Uterus (tissue), 4 donors: ENCODE data around the gene SNX3. TPM values are rescaled to one million over a fixed set of nuclear protein-coding genes. Genes with fewer than 3 reads are reported as not detected.
"Not testable (repeated sequence)": the region's sequence is repeated elsewhere in the genome, so short reads cannot be mapped to it uniquely, and the experiment has no call there.

Experiments
- DNase-seq, 2 donors: peaks; one replicate each; pipeline ENCODE4 v3.0.0-alpha.2; 2019 to 2020
- H3K27ac ChIP-seq, 2 donors: fragments of 200-600 bp; sonication (generic); 1 replicate in 1 of 2; 2 replicates in 1 of 2; pipeline ENCODE4 v1.5.1; 2016 to 2018
- H3K27me3 ChIP-seq, 2 donors: fragments of 200-600 bp; sonication (generic); one replicate each; pipeline ENCODE4 v1.5.1; 2018 to 2019; ENCODE audit warnings: control low read depth in 1 of 2
- H3K36me3 ChIP-seq, 2 donors: fragments of 200-600 bp; sonication (generic); one replicate each; pipeline ENCODE4 v1.5.1; 2019; ENCODE audit warnings: control low read depth in 1 of 2
- H3K4me1 ChIP-seq, 2 donors: fragments of 200-600 bp; sonication (generic); one replicate each; pipeline ENCODE4 v1.5.1; 2018 to 2019; ENCODE audit warnings: control low read depth in 1 of 2
- H3K4me3 ChIP-seq, 2 donors: fragments of 200-600 bp; sonication (generic); 1 replicate in 1 of 2; 2 replicates in 1 of 2; pipeline ENCODE4 v1.5.1; 2018 to 2019; ENCODE audit warnings: mild to moderate bottlenecking in 1 of 2
- H3K9me3 ChIP-seq, 2 donors: fragments of 200-600 bp; sonication (generic); one replicate each; pipeline ENCODE4 v1.5.1; 2019; ENCODE audit warnings: control low read depth in 1 of 2
- POLR2A ChIP-seq, 2 donors: fragments of 450-650 bp; IDR thresholded peaks; one replicate each; pipeline ENCODE4 v1.6.1; 2016; ENCODE audit warnings: antibody characterized with exemption in 2 of 2, mild to moderate bottlenecking in 1 of 2, moderate library complexity in 1 of 2
- intact Hi-C: fragments of 100-400 bp; cut with DNase I; formaldehyde crosslinking; loops from one replicate; pipeline ENCODE4 v1.15.1; 2023; ENCODE audit warnings: low total_unique reads
- total RNA-seq, 4 donors: library from RNA; depleted of rRNA in 3 of 4; stranded (reverse); fragments of >200 nt in 3 of 4; gene quantifications; one replicate each; pipeline versions ENCODE4 v1.1.0 to v1.2.4, GENCODE V29; 2014 to 2023
- TF ChIP-seq, protein P1 (sequence below), 4 experiments: fragments of 200-600 bp in 2 of 4; fragments of 450-650 bp in 2 of 4; sonication (generic) in 2 of 4; IDR thresholded peaks; one replicate each; pipeline ENCODE4 v1.5.1; 2016 to 2019; ENCODE audit warnings: antibody characterized with exemption in 4 of 4, mild to moderate bottlenecking in 2 of 4, moderate library complexity in 1 of 4
- donor health status: DM: yes; HTN: yes; CAD: no.

The SNX3 gene
- total RNA-seq, 4 donors from 2014 or later: 94.3 to 215 (median 160) TPM

DNA sequence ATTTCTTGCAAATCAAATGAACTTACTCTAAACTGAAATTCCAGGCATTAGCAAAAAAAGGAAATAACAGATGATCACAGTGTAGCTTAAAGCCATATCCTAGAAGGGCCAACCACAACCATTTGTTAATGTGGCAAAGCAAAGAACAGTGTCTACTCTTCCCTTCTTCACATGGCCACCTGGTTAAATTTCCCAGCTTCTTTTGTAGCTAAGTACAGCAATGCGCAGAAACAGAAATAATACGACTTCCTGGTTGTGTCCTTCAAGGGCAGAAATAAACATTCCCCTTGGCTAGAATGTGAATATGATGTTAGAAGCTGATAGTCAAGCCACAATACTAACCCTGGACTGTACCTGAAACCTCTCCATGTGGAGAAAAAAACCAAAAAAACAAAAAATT, 9.6 kb downstream of the SNX3 start:
- DNase-seq: no peak
- intact Hi-C loops: no loop called here
- H3K27me3 ChIP-seq: no peaks in the 10 kb centered on the region
- TF ChIP-seq, protein P1, sequence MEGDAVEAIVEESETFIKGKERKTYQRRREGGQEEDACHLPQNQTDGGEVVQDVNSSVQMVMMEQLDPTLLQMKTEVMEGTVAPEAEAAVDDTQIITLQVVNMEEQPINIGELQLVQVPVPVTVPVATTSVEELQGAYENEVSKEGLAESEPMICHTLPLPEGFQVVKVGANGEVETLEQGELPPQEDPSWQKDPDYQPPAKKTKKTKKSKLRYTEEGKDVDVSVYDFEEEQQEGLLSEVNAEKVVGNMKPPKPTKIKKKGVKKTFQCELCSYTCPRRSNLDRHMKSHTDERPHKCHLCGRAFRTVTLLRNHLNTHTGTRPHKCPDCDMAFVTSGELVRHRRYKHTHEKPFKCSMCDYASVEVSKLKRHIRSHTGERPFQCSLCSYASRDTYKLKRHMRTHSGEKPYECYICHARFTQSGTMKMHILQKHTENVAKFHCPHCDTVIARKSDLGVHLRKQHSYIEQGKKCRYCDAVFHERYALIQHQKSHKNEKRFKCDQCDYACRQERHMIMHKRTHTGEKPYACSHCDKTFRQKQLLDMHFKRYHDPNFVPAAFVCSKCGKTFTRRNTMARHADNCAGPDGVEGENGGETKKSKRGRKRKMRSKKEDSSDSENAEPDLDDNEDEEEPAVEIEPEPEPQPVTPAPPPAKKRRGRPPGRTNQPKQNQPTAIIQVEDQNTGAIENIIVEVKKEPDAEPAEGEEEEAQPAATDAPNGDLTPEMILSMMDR (IDR thresholded peaks at IDR 0.05): no peak
- no peak for TF ChIP-seq POLR2A (IDR thresholded peaks at IDR 0.05)
- H3K4me3 ChIP-seq: no peak overlapping the region
- no peak overlapping the region for H3K27ac ChIP-seq
- no peaks in the 10 kb centered on the region for H3K9me3 ChIP-seq
- H3K4me1 ChIP-seq: no peaks in the 10 kb centered on the region
- no peaks in the 10 kb centered on the region for H3K36me3 ChIP-seq

DNA sequence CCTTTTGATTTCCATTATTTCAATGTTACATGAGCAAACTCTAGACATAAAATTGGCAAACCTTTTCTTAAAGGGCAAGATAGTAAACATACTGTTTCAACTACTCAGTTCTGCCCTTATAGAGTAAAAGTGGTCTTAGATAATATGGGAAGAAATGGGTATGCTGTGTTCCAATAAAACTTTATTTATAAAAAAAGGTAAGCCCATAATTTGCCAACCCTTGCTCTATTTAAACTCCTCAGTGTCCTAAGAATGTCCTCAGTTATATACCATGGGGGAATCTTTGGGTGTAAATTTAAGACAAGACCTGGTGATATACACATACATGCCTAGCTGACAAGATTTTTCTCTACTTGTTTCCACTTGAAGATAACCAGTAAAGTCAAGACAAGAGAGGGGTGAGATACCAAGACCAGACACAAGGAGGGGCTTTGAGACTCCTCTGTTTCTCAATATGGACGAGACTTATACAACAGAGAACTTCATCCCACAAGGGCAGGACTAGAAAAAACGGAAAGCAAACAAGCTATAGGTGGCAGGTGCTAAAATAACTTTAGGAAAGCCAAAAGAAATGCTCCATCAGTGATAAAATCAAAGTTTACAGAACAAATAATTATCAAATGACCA, 10.5 kb downstream of the SNX3 start:
- no peaks in the 10 kb centered on the region for H3K27me3 ChIP-seq
- H3K27ac ChIP-seq: no peak overlapping the region
- intact Hi-C loops: no loop called here
- TF ChIP-seq, protein P1 (IDR thresholded peaks at IDR 0.05): no peak
- no peak for TF ChIP-seq POLR2A (IDR thresholded peaks at IDR 0.05)
- H3K36me3 ChIP-seq: no peaks in the 10 kb centered on the region
- H3K4me1 ChIP-seq: no peaks in the 10 kb centered on the region
- no peak overlapping the region for H3K4me3 ChIP-seq
- H3K9me3 ChIP-seq: no peaks in the 10 kb centered on the region
- DNase-seq: no peak

DNA sequence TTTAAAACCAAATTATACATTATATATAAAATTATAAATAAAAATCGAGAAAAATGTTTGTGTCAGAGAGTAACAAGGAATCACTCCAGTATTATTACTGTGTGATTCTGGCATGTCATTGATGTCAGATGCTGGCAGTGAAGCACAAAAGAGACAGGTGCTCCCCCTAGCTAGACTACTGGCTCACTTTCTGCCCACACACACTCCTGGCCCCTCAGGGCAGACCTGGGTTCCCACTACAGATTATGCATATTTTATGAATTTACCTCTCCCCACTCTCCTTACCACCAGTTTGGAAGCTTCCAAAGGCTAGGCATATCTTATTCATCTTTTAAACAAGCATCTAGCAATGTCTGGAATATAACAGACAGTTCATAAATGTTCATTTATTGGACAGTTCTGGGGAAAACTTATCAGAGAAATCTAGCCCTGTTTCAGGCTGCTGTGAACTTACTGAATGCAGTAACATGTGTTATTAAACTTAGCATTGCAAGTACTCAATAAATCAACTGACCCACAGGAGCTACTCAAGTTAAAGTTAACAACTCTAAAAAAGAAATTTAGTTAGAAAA, 12.8 kb downstream of the SNX3 start:
- H3K27ac ChIP-seq: no peak overlapping the region
- intact Hi-C loops: no loop called here
- H3K9me3 ChIP-seq: no peaks in the 10 kb centered on the region
- H3K4me3 ChIP-seq: no peak overlapping the region
- TF ChIP-seq POLR2A (IDR thresholded peaks at IDR 0.05): no peak
- TF ChIP-seq, protein P1 (IDR thresholded peaks at IDR 0.05): no peak
- no peak for DNase-seq
- H3K4me1 ChIP-seq: no peaks in the 10 kb centered on the region
- H3K36me3 ChIP-seq: no peaks in the 10 kb centered on the region
- H3K27me3 ChIP-seq: no peaks in the 10 kb centered on the region

DNA sequence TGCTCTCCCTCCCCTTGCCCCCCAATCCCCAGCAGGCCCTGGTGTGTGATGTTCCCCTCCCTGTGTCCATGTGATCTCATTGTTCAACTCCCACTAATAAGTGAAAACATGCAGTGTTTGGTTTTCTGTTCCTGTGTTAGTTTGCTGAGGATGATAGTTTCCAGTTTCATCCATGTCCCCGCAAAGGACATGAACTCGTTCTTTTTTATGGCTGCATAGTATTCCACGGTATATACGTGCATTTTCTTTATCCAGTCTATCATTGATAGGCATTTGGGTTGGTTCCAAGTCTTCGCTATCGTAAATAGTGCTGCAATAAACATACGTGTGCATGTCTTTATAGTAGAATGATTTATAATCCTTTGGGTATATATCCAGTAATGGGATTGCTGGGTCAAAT, 15.7 kb downstream of the SNX3 start:
- H3K4me1 ChIP-seq, H3K36me3 ChIP-seq, intact Hi-C loops: not testable (repeated sequence)

DNA sequence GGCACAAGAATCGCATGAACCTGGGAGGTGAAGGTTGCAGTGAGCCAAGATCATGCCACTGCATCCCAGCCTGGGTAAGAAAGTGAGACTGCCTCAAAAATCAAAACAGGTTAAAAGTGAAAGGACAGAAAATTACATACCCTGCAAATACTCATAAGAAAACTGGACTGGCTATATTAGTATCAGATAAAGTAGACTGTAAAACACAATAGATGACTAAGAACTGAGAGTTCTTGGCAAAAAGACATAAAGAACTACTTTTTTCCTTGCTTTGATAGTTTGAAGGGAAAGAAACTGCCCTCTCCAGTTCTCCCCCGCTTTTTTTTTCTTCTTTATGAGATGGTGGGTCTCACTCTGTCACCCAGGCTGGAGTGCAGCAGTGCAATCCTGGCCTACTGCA, 17.0 kb downstream of the SNX3 start:
- Histone ChIP-seq H3K9me3 (no peaks in the 10 kb centered on the region), H3K27ac (no peak overlapping the region), H3K4me1 (no peaks in the 10 kb centered on the region), H3K27me3 (no peaks in the 10 kb centered on the region), H3K36me3 (no peaks in the 10 kb centered on the region), H3K4me3 (no peak overlapping the region)
- intact Hi-C loops: no loop called here
- DNase-seq: no peak
- TF ChIP-seq POLR2A (IDR thresholded peaks at IDR 0.05): no peak
- TF ChIP-seq, protein P1 (IDR thresholded peaks at IDR 0.05): no peak

More for the DNA sequence above, 15.7 kb downstream of the SNX3 start:
- H3K9me3 ChIP-seq, H3K27me3 ChIP-seq, DNase-seq, H3K4me3 ChIP-seq, H3K27ac ChIP-seq: not testable (repeated sequence)
